ENCODE data around the gene FIGNL2. TPM values are rescaled to one million over a fixed set of nuclear protein-coding genes. Genes with fewer than 3 reads are reported as not detected.

The FIGNL2 gene
- total and polyA plus RNA-seq, 9 of the 15 experiments (the other 6 are each of a cell fraction or from before 2014, with no cell fraction given) = 0.01 TPM; not detected in 8

DNA sequence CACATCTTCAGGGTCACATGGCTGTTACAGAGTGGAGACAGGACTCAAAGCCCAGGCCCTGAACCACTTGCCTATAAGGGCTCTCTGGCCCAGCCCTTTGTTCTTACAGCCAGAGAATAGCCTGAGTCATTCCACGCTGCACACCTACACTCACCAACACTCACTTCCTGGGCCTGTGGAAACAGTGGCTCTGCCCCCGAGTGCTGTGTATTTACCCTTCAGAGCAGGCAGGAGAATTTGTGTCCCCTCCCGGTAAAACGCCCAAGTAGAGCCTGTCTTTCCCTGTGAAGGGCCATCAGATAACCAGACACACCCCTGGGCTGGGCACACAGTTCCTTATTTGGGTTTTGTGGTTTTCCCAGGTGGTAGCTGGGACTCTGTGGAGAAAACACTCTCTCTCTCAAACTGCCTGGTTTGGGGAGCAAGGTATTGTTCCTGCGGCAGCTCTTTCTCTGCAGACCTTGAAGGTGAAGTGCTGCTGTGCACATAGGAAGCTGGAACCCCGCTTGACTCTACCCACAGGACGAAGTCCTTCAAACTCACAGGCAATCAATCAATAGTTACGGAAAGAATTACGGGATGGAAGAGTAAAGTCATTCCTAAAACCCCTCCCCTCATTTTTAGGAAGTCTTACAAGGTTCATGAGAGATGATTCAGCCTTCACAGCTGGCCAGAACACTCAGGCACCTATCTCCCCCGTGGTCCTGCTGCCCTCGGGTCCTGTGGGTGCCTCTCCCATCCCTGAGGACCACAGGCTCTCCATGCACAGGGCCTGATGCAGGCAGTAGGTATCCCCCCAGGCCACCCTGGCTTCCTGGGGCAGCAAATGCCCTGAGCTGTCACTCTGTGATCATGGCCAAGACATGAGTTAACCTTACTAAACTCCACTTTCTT, 20.3 kb downstream of the FIGNL2 start:
- Histone ChIP-seq H3K79me2 (ENCODE audit: control insufficient read depth, insufficient read depth, low read length) (no peaks in the 10 kb centered on the region), H3K9me1 (ENCODE audit: control insufficient read depth, insufficient read depth, low read length) (no peaks in the 10 kb centered on the region), H3K9me3 (replicated peaks; ENCODE audit: control insufficient read depth, insufficient read depth, low read depth, low read length) (no peaks in the 10 kb centered on the region), H3K4me2 (ENCODE audit: insufficient read depth, low read length) (peak overlapping the region; percentile 56), H3K4me1 (replicated peaks in 1 of 2; ENCODE audit: control insufficient read depth in 2 of 2, insufficient read depth in 2 of 2, low read length in 2 of 2) (peaks cover 3 to 12% of the 10 kb centered on the region in 2 experiments; a peak in 3 of 5 replicates), H4K20me1 (replicated peaks; ENCODE audit: control insufficient read depth, insufficient read depth, low read length) (peaks cover 10% of the 10 kb centered on the region), H2AFZ (ENCODE audit: low read depth, low read length) (peak overlapping the region; percentile 75), H3K36me3 (ENCODE audit: control insufficient read depth, insufficient read depth, low read length) (no peaks in the 10 kb centered on the region), H3K27ac (ENCODE audit: extremely low read depth, low read depth, low read length) (no peak overlapping the region), H3K4me3 (no peak overlapping the region), H3K27me3 (ENCODE audit: control insufficient read depth in 2 of 2, insufficient read depth in 2 of 2, low read length in 2 of 2) (peaks cover 20 to 68% of the 10 kb centered on the region in 2 experiments; a peak in 4 of 5 replicates), H3K9ac (ENCODE audit: insufficient read depth in 1 of 2, low read depth in 2 of 2, low read length in 2 of 2) (no peak overlapping the region)
- 3% methylated on average over 11 of the region's 11 CpGs for WGBS (ENCODE audit: insufficient coverage, low coverage, missing lambda C conversion rate)
- BruUV-seq (replicated peaks) = no TSS peak
- peak in 3 of 4 experiments; percentile 31 to 53 (median 43) for DNase-seq (ENCODE audit: extremely low read depth in 1 of 4, low spot score in 3 of 4)
- intact Hi-C loops (cut with micrococcal nuclease) = loop anchor here (10.0 kb wide), 1 partner anchor 293 kb away; no protein-coding TSS in a partner anchor
- peak; percentile 75 for FAIRE-seq
- ChIA-PET CTCF (ENCODE audit: low intra/inter-chr PET ratio) (no interaction called here), POLR2A (interaction anchor here (0.6 to 0.7 kb wide), 3 partner anchors 47 to 127 kb away, joined by 3 read pairs; no protein-coding TSS in a partner anchor)
- peak; percentile 76 for ATAC-seq
- in situ Hi-C loops (cut with MboI) = no loop called here
- no peak for TF ChIP-seq CBX2 (IDR thresholded peaks at IDR 0.05; ENCODE audit: insufficient read depth, low read length, poor library complexity, severe bottlenecking)
- TF ChIP-seq, protein P1, sequence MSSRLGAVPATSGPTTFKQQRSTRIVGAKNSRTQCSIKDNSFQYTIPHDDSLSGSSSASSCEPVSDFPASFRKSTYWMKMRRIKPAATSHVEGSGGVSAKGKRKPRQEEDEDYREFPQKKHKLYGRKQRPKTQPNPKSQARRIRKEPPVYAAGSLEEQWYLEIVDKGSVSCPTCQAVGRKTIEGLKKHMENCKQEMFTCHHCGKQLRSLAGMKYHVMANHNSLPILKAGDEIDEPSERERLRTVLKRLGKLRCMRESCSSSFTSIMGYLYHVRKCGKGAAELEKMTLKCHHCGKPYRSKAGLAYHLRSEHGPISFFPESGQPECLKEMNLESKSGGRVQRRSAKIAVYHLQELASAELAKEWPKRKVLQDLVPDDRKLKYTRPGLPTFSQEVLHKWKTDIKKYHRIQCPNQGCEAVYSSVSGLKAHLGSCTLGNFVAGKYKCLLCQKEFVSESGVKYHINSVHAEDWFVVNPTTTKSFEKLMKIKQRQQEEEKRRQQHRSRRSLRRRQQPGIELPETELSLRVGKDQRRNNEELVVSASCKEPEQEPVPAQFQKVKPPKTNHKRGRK (tag; IDR thresholded peaks at IDR 0.05) = no peak
- TF ChIP-seq CREBBP (IDR thresholded peaks at IDR 0.05; ENCODE audit: low read depth, low read length) = no peak
- no peak for TF ChIP-seq STAT5B (CRISPR knock-in tag; IDR thresholded peaks at IDR 0.05)
- no peak for TF ChIP-seq ZNF134 (CRISPR knock-in tag; conservative IDR thresholded peaks at IDR 0.05)
- TF ChIP-seq CCAR2 (IDR thresholded peaks at IDR 0.05; ENCODE audit: low read depth, low read length) = no peak
- TF ChIP-seq ETV1 (tag; conservative IDR thresholded peaks at IDR 0.05; ENCODE audit: low read depth) = no peak
- TF ChIP-seq, protein P2, sequence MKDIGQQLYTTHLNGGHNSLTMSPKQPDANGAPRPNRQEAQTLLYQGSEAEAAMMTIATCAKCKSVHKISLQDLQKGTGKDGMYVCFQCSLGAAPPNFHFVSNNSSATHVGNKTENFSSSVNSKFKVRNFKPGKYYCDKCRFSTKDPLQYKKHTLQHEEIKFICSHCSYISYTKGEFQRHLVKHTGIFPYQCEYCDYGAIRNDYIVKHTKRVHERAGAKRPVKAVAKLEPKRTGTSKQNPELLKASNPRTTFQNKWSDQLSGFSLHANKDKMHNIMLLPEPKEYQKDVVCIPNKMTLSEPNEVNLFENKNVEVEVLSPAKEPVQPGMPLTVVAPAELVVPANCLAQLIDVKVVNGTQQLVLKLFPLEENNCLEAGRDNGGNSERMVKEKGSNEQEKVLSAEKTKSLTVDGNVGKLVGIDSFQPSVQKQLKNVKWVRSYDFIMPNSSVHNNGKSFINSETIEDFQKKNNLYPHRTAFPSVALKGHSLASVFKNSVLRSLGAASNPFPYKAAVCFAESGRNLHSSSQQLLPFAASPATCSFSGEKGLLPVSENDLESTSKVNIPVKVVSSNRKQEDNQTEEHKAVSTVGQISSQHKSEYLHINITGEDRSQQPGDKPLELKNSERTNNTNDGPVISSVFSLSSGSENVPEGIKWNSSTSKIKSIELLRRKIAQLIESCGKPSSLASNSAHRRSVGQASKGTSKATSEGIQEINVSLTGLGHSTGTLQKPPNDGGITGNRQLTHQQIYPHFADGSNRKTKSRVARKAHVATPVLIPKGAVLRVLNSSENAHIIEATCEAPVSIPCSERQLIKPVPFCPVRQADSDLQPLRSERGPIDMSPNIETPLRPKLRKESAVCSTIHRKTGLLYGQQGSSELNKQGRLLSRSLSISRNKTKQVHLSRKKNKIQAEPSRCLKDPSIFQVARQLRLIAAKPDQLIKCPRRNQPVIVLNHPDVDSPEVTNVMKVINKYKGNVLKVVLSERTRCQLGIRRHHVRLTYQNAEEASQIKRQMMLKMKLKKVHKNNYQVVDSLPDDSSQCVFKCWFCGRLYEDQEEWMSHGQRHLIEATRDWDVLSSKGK (CRISPR knock-in tag; IDR thresholded peaks at IDR 0.05) = no peak
- no peak for TF ChIP-seq ZKSCAN8 (CRISPR knock-in tag; IDR thresholded peaks at IDR 0.05)
- TF ChIP-seq MTA2 (IDR thresholded peaks at IDR 0.05; ENCODE audit: low read depth) = no peak

Data from K562 (cell line).